HepG2 (cell line): Measurements from ENCODE around the gene SLC13A3. TPM values are rescaled to one million over a fixed set of nuclear protein-coding genes. Genes with fewer than 3 reads are reported as not detected.

Source experiments
- ARID3A ChIP-seq: IDR thresholded peaks from 2 replicates; pipeline ENCODE4 v1.6.1; 2012; ENCODE audit warnings: low read depth, low read length, improper control_type of control experiment
- GPBP1L1 ChIP-seq: sonication (generic); formaldehyde crosslinking; IDR thresholded peaks from 2 replicates; pipeline ENCODE4 v1.5.0; 2020; ENCODE audit warnings: mild to moderate bottlenecking, missing genetic modification reagents
- MAFF ChIP-seq: IDR thresholded peaks from 2 replicates; pipeline ENCODE4 v1.6.1; 2011; ENCODE audit warnings: low read depth, low read length, improper control_type of control experiment
- NR2C2 ChIP-seq: sonication (generic); formaldehyde crosslinking; IDR thresholded peaks from 2 replicates; pipeline ENCODE4 v1.4.0; 2020; ENCODE audit warnings: missing genetic modification reagents, mild to moderate bottlenecking, moderate library complexity, borderline replicate concordance
- SRF ChIP-seq: IDR thresholded peaks from 2 replicates; pipeline ENCODE4 v1.6.1; 2011; ENCODE audit warnings: mild to moderate bottlenecking, low read depth, low read length, moderate library complexity
- TGIF2 ChIP-seq: IDR thresholded peaks from 2 replicates; pipeline ENCODE4 v1.6.1; 2016; ENCODE audit warnings: control low read depth, missing compliant biosample characterization
- THAP9 ChIP-seq: sonication (generic); formaldehyde crosslinking; IDR thresholded peaks from 2 replicates; pipeline ENCODE4; 2020; ENCODE audit warnings: missing genetic modification reagents, mild to moderate bottlenecking, borderline replicate concordance
- ZHX2 ChIP-seq, 2 experiments: sonication (generic) in 1 of 2; formaldehyde crosslinking in 1 of 2; IDR thresholded peaks; 2 replicates each; pipeline versions ENCODE4 v1.6.1 to v1.9.0; 2014 to 2022; ENCODE audit warnings: antibody characterized with exemption in 1 of 2, borderline replicate concordance in 1 of 2, inconsistent platforms in 1 of 2, low read depth in 1 of 2, missing genetic modification reagents in 1 of 2
- ZNF644 ChIP-seq: IDR thresholded peaks from 2 replicates; pipeline ENCODE4 v1.6.1; 2016; ENCODE audit warnings: low read depth
- polyA plus RNA-seq, 8 experiments: library from polyadenylated mRNA; depleted of rRNA in 3 of 8; stranded (reverse) in 7 of 8; unstranded in 1 of 8; fragments of >200 nt; fragmentation: Illumina TruSeq in 4 of 8; extraction: Trizol in 4 of 8; gene quantifications; 2 replicates each; pipeline versions ENCODE4 v1.2.1 to v1.2.3, GENCODE V29; 2011 to 2016; ENCODE audit warnings: low read depth in 4 of 8, missing spikeins in 1 of 8, mixed read lengths in 1 of 8; ENCODE audit not compliant: insufficient read depth in 1 of 8
- total RNA-seq, 5 experiments: library from RNA; depleted of rRNA; stranded (reverse); fragments of >200 nt; fragmentation: Illumina TruSeq; extraction: Trizol; gene quantifications; 2 replicates each; pipeline ENCODE4 v1.2.3, GENCODE V29; 2016; ENCODE audit warnings: low read depth in 1 of 5
- TF ChIP-seq, protein P1 (sequence below): sonication (generic); formaldehyde crosslinking; IDR thresholded peaks from 2 replicates; pipeline ENCODE4 v1.4.0; 2020; ENCODE audit warnings: missing genetic modification reagents, low read depth, mild to moderate bottlenecking, borderline replicate concordance
- TF ChIP-seq, protein P2 (sequence below): sonication (generic); formaldehyde crosslinking; IDR thresholded peaks from 2 replicates; pipeline ENCODE4 v1.9.0; 2022; ENCODE audit warnings: missing genetic modification reagents, mild to moderate bottlenecking, borderline replicate concordance

SLC13A3 gene
- total and polyA plus RNA-seq, 2 of the 13 experiments (the other 11 are each of a cell fraction or from before 2014, with no cell fraction given) = 66.5 to 76.0 TPM

- TF ChIP-seq GPBP1L1 (CRISPR knock-in tag) = no peak
- TF ChIP-seq MAFF = peak; percentile 54; the same call in 1 of the 2 replicates
- TF ChIP-seq ARID3A = no peak; the same call in 1 of the 2 replicates
- TF ChIP-seq ZNF644 (CRISPR knock-in tag) = peak; percentile 53; the same call in 1 of the 2 replicates
- no peak for TF ChIP-seq TGIF2 (CRISPR knock-in tag)
- TF ChIP-seq, protein P1, sequence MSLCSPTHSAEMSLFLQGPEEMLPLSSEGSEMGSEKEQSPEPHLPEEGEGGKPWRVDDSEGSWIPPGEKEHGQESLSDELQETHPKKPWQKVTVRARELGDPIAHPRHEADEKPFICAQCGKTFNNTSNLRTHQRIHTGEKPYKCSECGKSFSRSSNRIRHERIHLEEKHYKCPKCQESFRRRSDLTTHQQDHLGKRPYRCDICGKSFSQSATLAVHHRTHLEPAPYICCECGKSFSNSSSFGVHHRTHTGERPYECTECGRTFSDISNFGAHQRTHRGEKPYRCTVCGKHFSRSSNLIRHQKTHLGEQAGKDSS = peak; percentile 79; the same call in 1 of the 2 replicates
- no peak for TF ChIP-seq NR2C2 (CRISPR knock-in tag)
- TF ChIP-seq, protein P2, sequence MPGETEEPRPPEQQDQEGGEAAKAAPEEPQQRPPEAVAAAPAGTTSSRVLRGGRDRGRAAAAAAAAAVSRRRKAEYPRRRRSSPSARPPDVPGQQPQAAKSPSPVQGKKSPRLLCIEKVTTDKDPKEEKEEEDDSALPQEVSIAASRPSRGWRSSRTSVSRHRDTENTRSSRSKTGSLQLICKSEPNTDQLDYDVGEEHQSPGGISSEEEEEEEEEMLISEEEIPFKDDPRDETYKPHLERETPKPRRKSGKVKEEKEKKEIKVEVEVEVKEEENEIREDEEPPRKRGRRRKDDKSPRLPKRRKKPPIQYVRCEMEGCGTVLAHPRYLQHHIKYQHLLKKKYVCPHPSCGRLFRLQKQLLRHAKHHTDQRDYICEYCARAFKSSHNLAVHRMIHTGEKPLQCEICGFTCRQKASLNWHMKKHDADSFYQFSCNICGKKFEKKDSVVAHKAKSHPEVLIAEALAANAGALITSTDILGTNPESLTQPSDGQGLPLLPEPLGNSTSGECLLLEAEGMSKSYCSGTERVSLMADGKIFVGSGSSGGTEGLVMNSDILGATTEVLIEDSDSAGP (CRISPR knock-in tag) = 0 out of 2 replicates have a peak, but pooled peaks have one; percentile 13
- no peak for TF ChIP-seq ZHX2 (IDR thresholded peaks at IDR 0.05; ENCODE audit: low read depth)
- no peak for TF ChIP-seq ZHX2 (CRISPR knock-in tag; IDR thresholded peaks at IDR 0.05; ENCODE audit: borderline replicate concordance)
- TF ChIP-seq SRF = no peak
- peak; percentile 17; the same call in 1 of the 2 replicates for TF ChIP-seq THAP9 (CRISPR knock-in tag)
Measured at GRCh38 chr20:46558511-46558959, 92.7 kb downstream of the SLC13A3 start (continued).
